ENCODE results near the gene ETV5. TPM values are rescaled to one million over a fixed set of nuclear protein-coding genes. Genes with fewer than 3 reads are reported as not detected.

Gene ETV5
- total RNA-seq, 3 donors from 2014 or later (not counting 1 experiment from before 2014, with no cell fraction given), result 3.0 to 5.3 (median 4.6) TPM

GRCh38 chr3:186075931-186076567 is 32.8 kb downstream of the ETV5 start:
- H3K27ac Mint-ChIP-seq, result no peak overlapping the region
- WGBS (ENCODE audit: insufficient coverage), result 91% methylated on average over 4 of the region's 4 CpGs
- no peaks in the 10 kb centered on the region for H3K27me3 ChIP-seq (ENCODE audit: control insufficient read depth, insufficient read depth, low read length)
- H3K4me3 Mint-ChIP-seq, result no peak overlapping the region
- peaks cover 0 to 2% of the 10 kb centered on the region in 2 donors for H3K9me3 Mint-ChIP-seq
- H3K9me3 ChIP-seq (ENCODE audit: control insufficient read depth, insufficient read depth, low read length), result no peaks in the 10 kb centered on the region
- no peaks in the 10 kb centered on the region for H3K36me3 Mint-ChIP-seq
- no peaks in the 10 kb centered on the region for H3K4me1 Mint-ChIP-seq
- no peaks in the 10 kb centered on the region for H3K4me1 ChIP-seq (ENCODE audit: control insufficient read depth, insufficient read depth, low read length)
- no peak for TF ChIP-seq CTCF (IDR thresholded peaks at IDR 0.05)
- ATAC-seq, result no peak
- H3K27me3 Mint-ChIP-seq (ENCODE audit: low read depth in 2 of 2), result peaks cover 5 to 16% of the 10 kb centered on the region in 2 donors
- DNase-seq, result no peak
- H3K36me3 ChIP-seq (ENCODE audit: control insufficient read depth, insufficient read depth, low read length), result no peaks in the 10 kb centered on the region
- intact Hi-C loops (cut with micrococcal nuclease), result no loop called here
- no peak overlapping the region for H3K27ac ChIP-seq (ENCODE audit: low read length)
- no peak overlapping the region for H3K4me3 ChIP-seq (ENCODE audit: low read length)

DNA sequence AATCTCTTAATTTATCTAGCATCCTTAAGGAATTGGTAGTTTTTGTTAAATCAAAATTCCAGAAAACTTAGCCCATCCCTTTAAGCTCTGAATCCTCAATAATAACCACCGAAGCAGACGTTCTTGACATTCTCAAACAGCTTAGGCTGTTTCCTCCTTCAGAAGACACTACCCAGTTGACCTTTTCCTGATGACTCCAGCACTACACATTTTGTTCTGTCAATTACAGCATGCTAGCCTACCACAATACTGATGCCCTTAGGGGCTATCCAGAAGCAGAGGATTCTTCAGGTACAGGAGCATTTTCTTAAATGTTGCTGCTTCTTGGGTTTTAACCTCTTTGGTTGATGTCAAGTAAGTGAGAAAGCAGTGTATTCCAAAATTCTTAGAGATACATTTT is 33.4 kb downstream of the ETV5 start:
- H3K4me1 Mint-ChIP-seq, result no peaks in the 10 kb centered on the region
- Histone ChIP-seq H3K4me3 (ENCODE audit: low read length) (no peak overlapping the region), H3K36me3 (ENCODE audit: control insufficient read depth, insufficient read depth, low read length) (no peaks in the 10 kb centered on the region), H3K27ac (ENCODE audit: low read length) (no peak overlapping the region), H3K4me1 (ENCODE audit: control insufficient read depth, insufficient read depth, low read length) (no peaks in the 10 kb centered on the region), H3K27me3 (ENCODE audit: control insufficient read depth, insufficient read depth, low read length) (no peaks in the 10 kb centered on the region), H3K9me3 (ENCODE audit: control insufficient read depth, insufficient read depth, low read length) (no peaks in the 10 kb centered on the region)
- peaks cover 5 to 11% of the 10 kb centered on the region in 2 donors for H3K27me3 Mint-ChIP-seq (ENCODE audit: low read depth in 2 of 2)
- WGBS (ENCODE audit: insufficient coverage), result 85% methylated on average over 2 of the region's 2 CpGs
- no peak for TF ChIP-seq CTCF (IDR thresholded peaks at IDR 0.05)
- intact Hi-C loops (cut with micrococcal nuclease), result no loop called here
- no peak overlapping the region for H3K27ac Mint-ChIP-seq
- H3K9me3 Mint-ChIP-seq, result peaks cover 0 to 2% of the 10 kb centered on the region in 2 donors
- no peak for ATAC-seq
- H3K36me3 Mint-ChIP-seq, result no peaks in the 10 kb centered on the region
- no peak overlapping the region for H3K4me3 Mint-ChIP-seq
- DNase-seq, result no peak

GRCh38 chr3:186073641-186074040 is 35.2 kb downstream of the ETV5 start:
- Mint-ChIP-seq H3K36me3 (no peaks in the 10 kb centered on the region), H3K27me3 (ENCODE audit: low read depth in 2 of 2) (peaks cover 8 to 15% of the 10 kb centered on the region in 2 donors), H3K9me3 (peaks cover 0 to 2% of the 10 kb centered on the region in 2 donors), H3K4me1 (no peaks in the 10 kb centered on the region), H3K4me3 (no peak overlapping the region), H3K27ac (no peak overlapping the region)
- intact Hi-C loops (cut with micrococcal nuclease), result no loop called here
- Histone ChIP-seq H3K27me3 (ENCODE audit: control insufficient read depth, insufficient read depth, low read length) (no peaks in the 10 kb centered on the region), H3K9me3 (ENCODE audit: control insufficient read depth, insufficient read depth, low read length) (no peaks in the 10 kb centered on the region), H3K36me3 (ENCODE audit: control insufficient read depth, insufficient read depth, low read length) (no peaks in the 10 kb centered on the region), H3K27ac (ENCODE audit: low read length) (no peak overlapping the region), H3K4me1 (ENCODE audit: control insufficient read depth, insufficient read depth, low read length) (no peaks in the 10 kb centered on the region), H3K4me3 (ENCODE audit: low read length) (no peak overlapping the region)
- TF ChIP-seq CTCF (IDR thresholded peaks at IDR 0.05), result no peak
- no peak for DNase-seq
- ATAC-seq, result no peak

DNA sequence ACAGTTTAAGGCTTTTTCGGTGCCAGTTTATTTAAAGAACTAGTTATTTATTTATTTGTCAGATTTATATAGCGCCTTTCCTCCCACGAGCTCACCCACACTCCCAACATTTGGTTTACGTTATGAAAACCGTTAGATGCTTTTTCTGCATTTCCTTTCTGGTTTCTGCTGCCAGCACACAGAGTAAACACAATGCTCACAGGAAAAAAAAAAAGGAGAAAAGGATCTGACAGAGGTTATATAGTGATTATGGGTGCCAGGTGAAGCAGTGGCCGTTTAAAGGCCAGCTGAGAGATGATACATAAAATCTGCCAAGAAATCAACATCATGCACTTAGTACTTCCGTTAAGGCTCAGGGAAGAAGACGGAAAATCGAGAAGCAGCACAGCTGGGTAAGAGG is 37.9 kb downstream of the ETV5 start:
- H3K4me1 Mint-ChIP-seq, result peaks cover 4 to 6% of the 10 kb centered on the region in 2 donors
- H3K4me3 Mint-ChIP-seq, result no peak overlapping the region

More for the DNA sequence above, 37.9 kb downstream of the ETV5 start:
- no peak overlapping the region for H3K4me3 ChIP-seq (ENCODE audit: low read length)
- Mint-ChIP-seq H3K27ac (no peak overlapping the region), H3K27me3 (ENCODE audit: low read depth in 2 of 2) (peaks cover 8 to 33% of the 10 kb centered on the region in 2 donors), H3K9me3 (peaks cover 0 to 2% of the 10 kb centered on the region in 2 donors), H3K36me3 (no peaks in the 10 kb centered on the region)
- 44% methylated on average over 8 of the region's 9 CpGs for WGBS (ENCODE audit: insufficient coverage)
- H3K4me1 ChIP-seq (ENCODE audit: control insufficient read depth, insufficient read depth, low read length), result no peaks in the 10 kb centered on the region
- H3K27ac ChIP-seq (ENCODE audit: low read length), result no peak overlapping the region
- intact Hi-C loops (cut with micrococcal nuclease), result no loop called here
- H3K36me3 ChIP-seq (ENCODE audit: control insufficient read depth, insufficient read depth, low read length), result no peaks in the 10 kb centered on the region
- no peaks in the 10 kb centered on the region for H3K27me3 ChIP-seq (ENCODE audit: control insufficient read depth, insufficient read depth, low read length)
- no peak for ATAC-seq
- H3K9me3 ChIP-seq (ENCODE audit: control insufficient read depth, insufficient read depth, low read length), result no peaks in the 10 kb centered on the region
- TF ChIP-seq CTCF (IDR thresholded peaks at IDR 0.05), result no peak
- no peak for DNase-seq

Measured in natural killer cell (primary cell).